Neural cell (in vitro differentiated cells): ENCODE data around the gene KIRREL3. TPM values are rescaled to one million over a fixed set of nuclear protein-coding genes. Genes with fewer than 3 reads are reported as not detected.
A peak's percentile ranks its signal among the peaks of the same experiment; 100 is the strongest.

Experiments
- H2AFZ ChIP-seq: fragments of 200-600, 300-800 bp; sonication (generic), shearing (Covaris generic); 2 replicates; pipeline ENCODE4 v1.6.0; 2014; ENCODE audit warnings: low read depth, mild to moderate bottlenecking, antibody characterized with exemption, low read length, moderate library complexity
- H3F3A ChIP-seq: fragments of 200-600 bp; shearing (Covaris generic); 2 replicates; pipeline ENCODE4 v1.6.1; 2016; ENCODE audit warnings: mild to moderate bottlenecking, moderate library complexity, mixed read lengths, antibody characterized with exemption, low read length; ENCODE audit not compliant: insufficient read depth, poor library complexity, severe bottlenecking
- H3K27ac ChIP-seq: fragments of 200-600, 300-800 bp; sonication (generic), shearing (Covaris generic); 2 replicates; pipeline ENCODE4 v1.5.1; 2014; ENCODE audit warnings: mild to moderate bottlenecking, low read length, moderate library complexity
- H3K27me3 ChIP-seq: fragments of 300-800, 200-600 bp; sonication (generic), shearing (Covaris generic); 2 replicates; pipeline ENCODE4 v1.6.0; 2014; ENCODE audit warnings: mild to moderate bottlenecking, low read depth, low read length, moderate library complexity; ENCODE audit not compliant: insufficient read depth
- H3K36me3 ChIP-seq: fragments of 300-800, 200-600 bp; sonication (generic), shearing (Covaris generic); 2 replicates; pipeline ENCODE4 v1.5.1; 2014; ENCODE audit warnings: mild to moderate bottlenecking, antibody characterized with exemption, low read length, moderate library complexity; ENCODE audit not compliant: insufficient read depth
- H3K4me2 ChIP-seq: fragments of 300-800, 200-600 bp; sonication (generic), shearing (Covaris generic); 2 replicates; pipeline ENCODE4 v1.6.0; 2014; ENCODE audit warnings: mild to moderate bottlenecking, low read length
- H3K4me3 ChIP-seq: fragments of 300-800, 200-600 bp; sonication (generic), shearing (Covaris generic); 2 replicates; pipeline ENCODE4 v1.5.1; 2014; ENCODE audit warnings: mild to moderate bottlenecking, low read length, moderate library complexity
- H3K79me2 ChIP-seq: fragments of 200-600 bp; shearing (Covaris generic); replicated peaks from 2 replicates; pipeline ENCODE4 v1.6.0; 2014; ENCODE audit warnings: mild to moderate bottlenecking, low read length, moderate library complexity; ENCODE audit not compliant: insufficient read depth
- H3K9ac ChIP-seq: fragments of 300-800, 200-600 bp; sonication (generic), shearing (Covaris generic); 2 replicates; pipeline ENCODE4 v1.6.1; 2016; ENCODE audit warnings: mild to moderate bottlenecking, low read length, mixed read lengths
- H3K9me2 ChIP-seq: fragments of 200-600 bp; shearing (Covaris generic); 2 replicates; pipeline ENCODE4 v1.6.1; 2016; ENCODE audit warnings: mild to moderate bottlenecking, low read length, mixed read lengths; ENCODE audit not compliant: insufficient read depth
- H3K9me3 ChIP-seq: fragments of 200-600, 300-800 bp; sonication (generic), shearing (Covaris generic); 2 replicates; pipeline ENCODE4 v1.6.1; 2016; ENCODE audit warnings: mild to moderate bottlenecking, mixed run types, low read length, moderate library complexity, mixed read lengths
- H4K20me1 ChIP-seq: fragments of 200-600 bp; shearing (Covaris generic); 2 replicates; pipeline ENCODE4 v1.6.1; 2016; ENCODE audit warnings: mild to moderate bottlenecking, mixed run types; ENCODE audit not compliant: insufficient read depth
- EP300 ChIP-seq: fragments of 450-650 bp; conservative IDR thresholded peaks from 2 replicates; pipeline ENCODE4 v1.6.1; 2014; ENCODE audit warnings: antibody characterized with exemption, mild to moderate bottlenecking, moderate library complexity; ENCODE audit not compliant: poor library complexity, severe bottlenecking
- EZH2 ChIP-seq: fragments of 200-600, 300-800 bp; shearing (Covaris generic), sonication (generic); IDR thresholded peaks from 2 replicates; pipeline ENCODE4 v1.6.1; 2014; ENCODE audit warnings: antibody characterized with exemption, low read length, borderline replicate concordance, mild to moderate bottlenecking; ENCODE audit not compliant: insufficient read depth, poor library complexity, severe bottlenecking
- MXI1 ChIP-seq: fragments of 450-650 bp; conservative IDR thresholded peaks from 2 replicates; pipeline ENCODE4 v1.6.1; 2014; ENCODE audit warnings: antibody characterized with exemption, mild to moderate bottlenecking; ENCODE audit not compliant: poor library complexity, severe bottlenecking
- POLR2AphosphoS5 ChIP-seq: IDR thresholded peaks from 2 replicates; pipeline ENCODE4 v1.6.1; 2012
- RAD21 ChIP-seq: fragments of 450-650 bp; conservative IDR thresholded peaks from 2 replicates; pipeline ENCODE4 v1.6.1; 2014; ENCODE audit warnings: antibody characterized with exemption, mild to moderate bottlenecking, moderate library complexity
- SMC3 ChIP-seq: fragments of 450-650 bp; conservative IDR thresholded peaks from 2 replicates; pipeline ENCODE4 v1.6.1; 2014; ENCODE audit warnings: antibody characterized with exemption, mild to moderate bottlenecking, moderate library complexity; ENCODE audit not compliant: poor library complexity
- TAF1 ChIP-seq: IDR thresholded peaks from 2 replicates; pipeline ENCODE4 v1.6.1; 2012; ENCODE audit warnings: low read depth
- polyA plus RNA-seq: library from polyadenylated mRNA; depleted of rRNA; stranded (reverse); fragments of >200 nt; gene quantifications from 2 replicates; pipeline ENCODE4 v1.2.3, GENCODE V29; 2014
- TF ChIP-seq, protein P1 (sequence below): IDR thresholded peaks from 2 replicates; pipeline ENCODE4 v1.6.1; 2012; ENCODE audit warnings: borderline replicate concordance
- TF ChIP-seq, protein P2 (sequence below): fragments of 450-650 bp; IDR thresholded peaks from 2 replicates; pipeline ENCODE4 v1.5.1; 2014; ENCODE audit warnings: antibody characterized with exemption, mild to moderate bottlenecking, moderate library complexity; ENCODE audit not compliant: poor library complexity, severe bottlenecking

KIRREL3 gene
- polyA plus RNA-seq, 1 donor from 2014 or later = 23.8 TPM

DNA sequence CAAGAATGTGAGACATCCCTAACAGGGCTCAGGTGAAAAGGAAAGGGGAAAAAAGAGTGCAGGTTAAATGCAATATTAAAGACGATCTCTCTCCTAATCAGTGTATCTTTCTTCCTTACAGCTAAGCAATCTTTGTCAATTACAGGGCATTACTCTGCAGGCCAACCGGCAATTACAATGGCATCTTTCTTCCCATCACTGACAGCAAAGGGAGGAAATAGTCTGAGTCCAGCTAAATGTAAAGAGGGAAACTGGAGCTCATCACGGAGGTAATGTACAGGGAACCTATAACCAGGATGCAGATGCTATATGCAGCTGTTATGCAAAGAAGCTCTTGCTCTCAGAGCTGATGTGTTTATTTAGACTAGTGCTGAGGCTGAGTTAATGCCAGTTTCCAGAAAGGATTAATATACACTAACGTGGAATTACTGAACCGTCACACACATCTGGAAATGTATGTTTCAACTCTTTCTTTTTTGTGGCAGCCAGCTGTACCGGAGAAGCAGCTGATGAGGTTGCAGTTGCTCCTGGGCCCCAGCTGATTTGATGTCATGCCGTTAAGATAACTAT is 121.6 kb downstream of the KIRREL3 start:
- Histone ChIP-seq H3K4me3 (peak overlapping the region; percentile 24), H3K27me3 (no peaks in the 10 kb centered on the region), H3K79me2 (no peaks in the 10 kb centered on the region), H3F3A (no peaks in the 10 kb centered on the region), H3K27ac (peak overlapping the region; percentile 37), H3K9ac (no peak overlapping the region), H3K36me3 (no peaks in the 10 kb centered on the region), H4K20me1 (no peaks in the 10 kb centered on the region), H2AFZ (no peak overlapping the region), H3K4me2 (peak overlapping the region; percentile 3), H3K9me3 (no peaks in the 10 kb centered on the region), H3K9me2 (peaks cover 3% of the 10 kb centered on the region)
- no peak for TF ChIP-seq POLR2AphosphoS5
- no peak for TF ChIP-seq EP300
- no peak for TF ChIP-seq MXI1
- TF ChIP-seq RAD21 = no peak
- TF ChIP-seq EZH2 = no peak
- no peak for TF ChIP-seq SMC3
- TF ChIP-seq, protein P1, sequence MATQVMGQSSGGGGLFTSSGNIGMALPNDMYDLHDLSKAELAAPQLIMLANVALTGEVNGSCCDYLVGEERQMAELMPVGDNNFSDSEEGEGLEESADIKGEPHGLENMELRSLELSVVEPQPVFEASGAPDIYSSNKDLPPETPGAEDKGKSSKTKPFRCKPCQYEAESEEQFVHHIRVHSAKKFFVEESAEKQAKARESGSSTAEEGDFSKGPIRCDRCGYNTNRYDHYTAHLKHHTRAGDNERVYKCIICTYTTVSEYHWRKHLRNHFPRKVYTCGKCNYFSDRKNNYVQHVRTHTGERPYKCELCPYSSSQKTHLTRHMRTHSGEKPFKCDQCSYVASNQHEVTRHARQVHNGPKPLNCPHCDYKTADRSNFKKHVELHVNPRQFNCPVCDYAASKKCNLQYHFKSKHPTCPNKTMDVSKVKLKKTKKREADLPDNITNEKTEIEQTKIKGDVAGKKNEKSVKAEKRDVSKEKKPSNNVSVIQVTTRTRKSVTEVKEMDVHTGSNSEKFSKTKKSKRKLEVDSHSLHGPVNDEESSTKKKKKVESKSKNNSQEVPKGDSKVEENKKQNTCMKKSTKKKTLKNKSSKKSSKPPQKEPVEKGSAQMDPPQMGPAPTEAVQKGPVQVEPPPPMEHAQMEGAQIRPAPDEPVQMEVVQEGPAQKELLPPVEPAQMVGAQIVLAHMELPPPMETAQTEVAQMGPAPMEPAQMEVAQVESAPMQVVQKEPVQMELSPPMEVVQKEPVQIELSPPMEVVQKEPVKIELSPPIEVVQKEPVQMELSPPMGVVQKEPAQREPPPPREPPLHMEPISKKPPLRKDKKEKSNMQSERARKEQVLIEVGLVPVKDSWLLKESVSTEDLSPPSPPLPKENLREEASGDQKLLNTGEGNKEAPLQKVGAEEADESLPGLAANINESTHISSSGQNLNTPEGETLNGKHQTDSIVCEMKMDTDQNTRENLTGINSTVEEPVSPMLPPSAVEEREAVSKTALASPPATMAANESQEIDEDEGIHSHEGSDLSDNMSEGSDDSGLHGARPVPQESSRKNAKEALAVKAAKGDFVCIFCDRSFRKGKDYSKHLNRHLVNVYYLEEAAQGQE = no peak
- TF ChIP-seq TAF1 = no peak
- TF ChIP-seq, protein P2, sequence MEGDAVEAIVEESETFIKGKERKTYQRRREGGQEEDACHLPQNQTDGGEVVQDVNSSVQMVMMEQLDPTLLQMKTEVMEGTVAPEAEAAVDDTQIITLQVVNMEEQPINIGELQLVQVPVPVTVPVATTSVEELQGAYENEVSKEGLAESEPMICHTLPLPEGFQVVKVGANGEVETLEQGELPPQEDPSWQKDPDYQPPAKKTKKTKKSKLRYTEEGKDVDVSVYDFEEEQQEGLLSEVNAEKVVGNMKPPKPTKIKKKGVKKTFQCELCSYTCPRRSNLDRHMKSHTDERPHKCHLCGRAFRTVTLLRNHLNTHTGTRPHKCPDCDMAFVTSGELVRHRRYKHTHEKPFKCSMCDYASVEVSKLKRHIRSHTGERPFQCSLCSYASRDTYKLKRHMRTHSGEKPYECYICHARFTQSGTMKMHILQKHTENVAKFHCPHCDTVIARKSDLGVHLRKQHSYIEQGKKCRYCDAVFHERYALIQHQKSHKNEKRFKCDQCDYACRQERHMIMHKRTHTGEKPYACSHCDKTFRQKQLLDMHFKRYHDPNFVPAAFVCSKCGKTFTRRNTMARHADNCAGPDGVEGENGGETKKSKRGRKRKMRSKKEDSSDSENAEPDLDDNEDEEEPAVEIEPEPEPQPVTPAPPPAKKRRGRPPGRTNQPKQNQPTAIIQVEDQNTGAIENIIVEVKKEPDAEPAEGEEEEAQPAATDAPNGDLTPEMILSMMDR = no peak

DNA sequence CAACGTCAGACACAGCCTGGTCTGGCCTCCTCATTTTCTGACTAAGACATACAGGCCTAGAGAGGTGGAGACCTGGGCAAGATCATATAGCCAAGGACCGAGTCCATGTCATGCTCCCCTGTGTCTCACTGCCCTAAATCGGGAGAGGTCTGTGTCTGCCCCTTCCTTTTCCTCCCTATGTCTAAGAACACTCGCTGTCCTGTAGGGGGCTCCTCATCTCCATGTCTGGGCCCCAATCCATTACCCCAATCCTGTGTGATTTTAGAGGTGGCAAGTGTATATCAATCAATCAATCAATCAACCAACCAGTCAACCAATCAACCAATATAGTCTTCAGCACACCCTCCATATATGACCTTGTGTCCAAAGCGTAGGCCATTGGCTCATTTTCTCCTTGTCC is 125.7 kb downstream of the KIRREL3 start:
- Histone ChIP-seq H3K79me2 (no peaks in the 10 kb centered on the region), H3K9me2 (peaks cover 3% of the 10 kb centered on the region), H2AFZ (no peak overlapping the region), H3K9ac (no peak overlapping the region), H3K27me3 (no peaks in the 10 kb centered on the region), H3K4me2 (no peak overlapping the region), H3K9me3 (no peaks in the 10 kb centered on the region), H4K20me1 (no peaks in the 10 kb centered on the region), H3K27ac (no peak overlapping the region), H3K36me3 (no peaks in the 10 kb centered on the region), H3K4me3 (no peak overlapping the region), H3F3A (peaks cover 3% of the 10 kb centered on the region)
- no peak for TF ChIP-seq EZH2
